ENCODE results near the gene CLMN. TPM values are rescaled to one million over a fixed set of nuclear protein-coding genes. Genes with fewer than 3 reads are reported as not detected.

The CLMN gene
- total and polyA plus RNA-seq, 2 of the 4 experiments (the other 2 are of a cell fraction): 0.10 to 0.18 TPM

DNA sequence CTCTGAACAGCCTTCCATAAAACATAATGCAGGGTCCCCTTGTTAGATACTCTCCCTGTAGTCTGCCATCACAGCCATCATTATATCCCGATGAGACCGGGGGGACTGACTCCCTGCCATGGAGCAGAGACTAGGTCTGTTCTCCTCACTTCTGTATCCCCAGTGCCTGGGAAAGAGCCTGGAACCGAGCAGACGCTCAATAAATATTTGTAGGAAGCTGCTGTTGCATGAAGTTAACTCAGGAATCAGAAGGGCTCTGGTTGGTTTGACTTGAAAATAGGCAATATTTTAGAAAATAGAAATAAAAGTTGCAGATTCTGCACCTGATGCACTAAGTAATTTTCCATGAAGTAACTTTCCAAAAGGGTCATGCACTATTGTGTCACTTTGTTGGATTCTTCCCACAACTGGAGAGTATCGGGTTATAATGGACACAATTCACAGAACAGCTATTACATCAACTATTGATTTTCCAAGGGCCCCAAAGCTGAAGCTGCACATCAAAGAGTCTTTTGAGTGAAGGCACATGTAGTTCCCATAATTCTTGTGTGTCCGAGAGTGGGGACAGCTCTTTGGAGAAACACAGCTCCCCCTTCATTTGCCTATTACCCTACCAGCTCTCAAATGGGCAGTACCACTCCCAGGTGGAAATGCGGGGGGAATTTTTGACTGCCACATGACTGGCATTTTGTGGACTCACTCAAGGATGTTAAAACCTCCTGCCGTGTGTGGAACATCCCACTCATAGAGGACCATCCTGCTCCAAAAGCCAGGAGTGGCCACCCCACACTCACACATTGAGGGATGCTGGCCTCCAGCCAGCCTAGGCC is 18.8 kb downstream of the CLMN start:
- intact Hi-C loops (cut with micrococcal nuclease) (no loop called here), in situ Hi-C loops (cut with MboI; ENCODE audit: low sequenced_read_pairs) (no loop called here), dilution Hi-C loops (cut with HindIII; ENCODE audit: low sequenced_read_pairs, unreplicated experiment) (no loop called here)
- no peaks in the 10 kb centered on the region for H3K36me3 ChIP-seq (ENCODE audit: control insufficient read depth, insufficient read depth, low read length)
- no peak overlapping the region for H4K8ac ChIP-seq (ENCODE audit: low read depth in 2 of 2, low read length in 2 of 2)
- ChIA-PET POLR2A (ENCODE audit: unreplicated experiment) (no interaction called here), CTCF (no interaction called here)
- peaks cover 1% of the 10 kb centered on the region for H3K9me3 ChIP-seq (ENCODE audit: control insufficient read depth, insufficient read depth, low read length)
- H2BK15ac ChIP-seq (ENCODE audit: low read depth, low read length): no peak overlapping the region
- H3K14ac ChIP-seq (replicated peaks; ENCODE audit: low read depth, low read length): no peak overlapping the region
- no peak overlapping the region for H3K4me2 ChIP-seq (ENCODE audit: low read depth, low read length)
- no peak overlapping the region for H2BK120ac ChIP-seq (ENCODE audit: low read depth, low read length)
- H4K20me1 ChIP-seq (ENCODE audit: insufficient read depth, low read length): no peaks in the 10 kb centered on the region
- H2BK5ac ChIP-seq (ENCODE audit: low read depth, low read length, poor library complexity, severe bottlenecking): no peak overlapping the region
- H3K4ac ChIP-seq (ENCODE audit: low read depth, low read length): no peak overlapping the region
- no peak overlapping the region for H3K27ac ChIP-seq (ENCODE audit: insufficient read depth, low read length)
- H2AK9ac ChIP-seq (replicated peaks; ENCODE audit: low read depth, low read length, poor library complexity): no peak overlapping the region
- H2BK20ac ChIP-seq (ENCODE audit: low read depth, low read length): no peak overlapping the region
- H3K9ac ChIP-seq (ENCODE audit: low read depth, low read length): no peak overlapping the region
- no peak for TF ChIP-seq MAFK (IDR thresholded peaks at IDR 0.05; ENCODE audit: low read depth, low read length)
- no peak for TF ChIP-seq ELK1 (IDR thresholded peaks at IDR 0.05; ENCODE audit: borderline replicate concordance, low read depth, low read length)
- TF ChIP-seq CHD1 (IDR thresholded peaks at IDR 0.05; ENCODE audit: low read depth, low read length): no peak
- no peak for TF ChIP-seq BHLHE40 (IDR thresholded peaks at IDR 0.05; ENCODE audit: low read depth, low read length)
- no peak overlapping the region for H4K91ac ChIP-seq (ENCODE audit: insufficient read depth, low read depth, low read length)
- H3K9me1 ChIP-seq (ENCODE audit: insufficient read depth, low read length): no peaks in the 10 kb centered on the region
- H4K5ac ChIP-seq (ENCODE audit: low read depth, low read length): no peak overlapping the region
- no peaks in the 10 kb centered on the region for H3K79me1 ChIP-seq (ENCODE audit: low read depth in 1 of 2, low read length in 2 of 2)
- ATAC-seq (ENCODE audit: low read depth) (no peak), DNase-seq (no peak)
- no peak overlapping the region for H2AK5ac ChIP-seq (ENCODE audit: low read depth, low read length)
- no peaks in the 10 kb centered on the region for H3K4me1 ChIP-seq (ENCODE audit: control insufficient read depth, insufficient read depth, low read length)
- H3K18ac ChIP-seq (ENCODE audit: low read depth, low read length): no peak overlapping the region
- no peak overlapping the region for H3K4me3 ChIP-seq (ENCODE audit: insufficient read depth, low read depth, low read length)
- BruUV-seq (replicated peaks): no TSS peak
- WGBS, 2 experiments (ENCODE audit: extremely low coverage in 2 of 2, insufficient read length in 1 of 2): 100% methylated on average over 1 of the region's 8 CpGs; no CpG with 5 or more reads in 1 of the 2 experiments
- no peak overlapping the region for H2AFZ ChIP-seq (replicated peaks; ENCODE audit: low read length, poor library complexity)
- no peak overlapping the region for H3K23ac ChIP-seq (ENCODE audit: low read depth, low read length)
- no peak overlapping the region for H3K56ac ChIP-seq (ENCODE audit: extremely low read depth, insufficient read depth, low read length)
- H3K27me3 ChIP-seq (ENCODE audit: control insufficient read depth, insufficient read depth, low read length): peaks cover under 1% of the 10 kb centered on the region; the same call in 1 of the 2 replicates

Data from IMR-90 (cell line).